Measurements from ENCODE around the gene KIZ.
"Not testable (repeated sequence)": the region's sequence is repeated elsewhere in the genome, so short reads cannot be mapped to it uniquely, and the experiment has no call there.

Gene KIZ

GRCh38 chr20:21139881-21140566, 14.1 kb downstream of the KIZ start:
- DNase-seq (ENCODE audit: low read depth in 2 of 2): no peak

- no peak for DNase-seq (ENCODE audit: low read depth in 2 of 2)
These were observed 15.9 kb downstream of the KIZ start for GRCh38 chr20:21141825-21142224.

DNA sequence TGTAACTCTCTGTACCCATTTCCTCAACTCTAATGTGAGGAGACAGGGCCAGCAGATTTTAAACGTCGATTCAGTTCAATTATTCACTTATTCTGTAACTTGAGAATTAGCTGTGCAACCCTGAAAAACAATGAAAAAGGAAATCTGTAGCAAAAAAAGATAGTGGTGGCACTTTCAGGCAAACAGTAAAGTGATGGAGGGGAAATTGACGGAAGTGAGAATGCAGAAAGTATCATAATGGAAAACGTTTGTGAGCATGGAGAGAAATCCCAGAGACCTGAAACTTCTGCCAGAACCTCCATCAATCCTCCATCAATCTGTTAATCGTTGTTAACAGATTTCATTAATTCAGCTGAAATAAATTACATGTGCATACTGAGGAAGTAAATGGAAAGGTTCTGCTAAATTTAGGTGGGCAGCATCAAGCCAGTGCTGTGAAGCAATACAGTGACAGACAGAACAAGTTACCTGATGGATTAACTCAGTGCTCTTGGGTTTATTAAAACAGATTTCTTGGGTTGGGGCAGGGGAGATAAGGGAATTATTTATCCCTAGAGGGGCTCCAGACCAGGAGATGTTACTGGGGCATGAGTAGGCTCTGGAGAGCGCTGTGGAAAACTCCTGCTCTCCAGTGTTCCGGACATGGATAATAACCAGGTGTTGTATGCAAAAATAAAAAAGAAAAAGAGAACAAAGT, 17.5 kb downstream of the KIZ start:
- no peak for DNase-seq (ENCODE audit: low read depth in 2 of 2)

GRCh38 chr20:21145424-21145823, 19.5 kb downstream of the KIZ start:
- DNase-seq (ENCODE audit: low read depth in 2 of 2): no peak

DNA sequence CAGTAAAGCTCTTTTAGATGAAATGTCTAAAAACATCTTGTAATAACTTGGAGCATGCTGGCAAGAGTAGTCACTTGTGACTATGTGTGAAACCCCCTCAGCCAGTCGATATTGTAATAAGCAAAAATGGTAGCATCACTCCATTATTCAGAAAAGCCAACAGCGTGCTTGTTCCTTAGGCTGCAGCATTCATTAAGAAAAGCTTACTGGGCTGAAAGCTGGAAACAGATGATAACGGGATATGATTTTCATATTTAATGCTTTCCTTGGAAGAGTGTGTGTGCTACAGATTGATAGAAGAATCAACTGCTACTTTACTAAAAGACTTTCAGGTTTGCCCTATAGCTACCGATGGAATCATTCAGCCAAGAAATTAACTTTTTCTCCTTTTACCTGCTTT, 20.3 kb downstream of the KIZ start:
- no peak for DNase-seq (ENCODE audit: low read depth in 2 of 2)

DNA sequence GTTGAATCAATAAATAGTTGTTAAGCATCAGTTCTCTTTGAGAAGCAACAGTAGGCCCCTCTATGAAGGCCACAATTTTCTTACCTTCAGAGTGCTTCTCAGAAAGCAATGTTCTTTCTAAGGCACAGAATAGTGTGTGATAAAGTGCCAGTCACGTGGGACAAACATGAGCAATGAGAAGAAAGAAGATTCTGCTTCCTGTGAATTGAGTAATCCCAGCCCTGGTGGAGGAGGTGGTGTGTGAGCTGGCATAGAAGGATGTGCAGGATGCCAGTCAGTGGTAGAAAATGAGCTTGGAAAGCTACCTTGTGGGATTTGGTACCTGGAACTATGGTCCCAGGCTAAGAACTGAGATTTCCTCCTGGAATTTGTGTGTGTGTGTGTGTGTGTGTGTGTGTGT, 21.7 kb downstream of the KIZ start:
- DNase-seq (ENCODE audit: low read depth in 2 of 2): no peak

- no peak for DNase-seq (ENCODE audit: low read depth in 2 of 2)
These were observed 23.5 kb downstream of the KIZ start for GRCh38 chr20:21149344-21149743.

GRCh38 chr20:21151791-21152190, 25.9 kb downstream of the KIZ start:
- no peak for DNase-seq (ENCODE audit: low read depth in 2 of 2)

- DNase-seq (ENCODE audit: low read depth in 2 of 2): no peak
These were observed 28.8 kb downstream of the KIZ start for GRCh38 chr20:21154692-21155091.

GRCh38 chr20:21155268-21155667, 29.4 kb downstream of the KIZ start:
- DNase-seq (ENCODE audit: low read depth in 2 of 2): no peak

GRCh38 chr20:21156266-21156665, 30.4 kb downstream of the KIZ start:
- no peak for DNase-seq (ENCODE audit: low read depth in 2 of 2)

- DNase-seq (ENCODE audit: low read depth in 2 of 2): no peak
These were observed 31.1 kb downstream of the KIZ start for GRCh38 chr20:21157006-21157405.

- DNase-seq (ENCODE audit: low read depth in 2 of 2): no peak
These were observed 33.9 kb downstream of the KIZ start for GRCh38 chr20:21159658-21160380.

DNA sequence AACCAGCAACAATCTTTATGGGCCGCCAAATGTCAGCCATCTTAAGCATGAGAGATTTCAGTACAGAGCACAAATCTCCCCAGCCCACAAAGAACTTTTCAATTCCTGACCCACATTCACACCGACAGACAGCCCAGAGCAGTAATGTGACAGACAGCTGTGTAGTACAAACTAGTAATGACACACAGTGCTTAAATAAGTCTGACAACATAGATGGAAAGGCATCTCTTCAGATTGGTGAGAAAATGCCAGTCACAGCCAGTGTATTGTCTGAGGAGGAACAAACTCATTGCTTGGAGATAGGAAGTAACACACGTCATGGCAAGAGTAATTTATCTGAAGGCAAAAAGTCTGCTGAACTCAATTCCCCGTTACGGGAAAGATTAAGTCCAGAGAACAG, 36.0 kb downstream of the KIZ start:
- DNase-seq (ENCODE audit: low read depth in 2 of 2): no peak

DNA sequence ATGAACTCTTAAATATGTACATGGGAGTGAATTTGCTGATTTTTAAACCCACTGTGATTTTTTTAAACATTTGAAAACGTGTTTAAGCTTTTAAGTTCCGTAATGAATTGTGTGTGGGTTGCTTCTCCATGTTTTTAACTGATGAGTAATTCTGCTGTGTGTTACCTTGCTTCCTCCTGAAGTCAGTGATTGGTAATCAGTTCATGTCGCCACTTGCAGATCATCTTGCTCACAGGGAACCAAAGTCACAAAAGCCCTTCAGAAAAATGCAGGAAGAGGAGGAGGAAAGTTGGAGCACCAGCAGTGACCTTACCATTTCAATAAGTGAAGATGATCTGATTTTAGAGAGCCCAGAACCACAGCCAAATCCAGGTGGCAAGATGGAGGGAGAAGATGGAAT, 36.7 kb downstream of the KIZ start:
- DNase-seq (ENCODE audit: low read depth in 2 of 2): no peak

- no peak for DNase-seq (ENCODE audit: low read depth in 2 of 2)
These were observed 40.9 kb downstream of the KIZ start for GRCh38 chr20:21166801-21167200.

DNA sequence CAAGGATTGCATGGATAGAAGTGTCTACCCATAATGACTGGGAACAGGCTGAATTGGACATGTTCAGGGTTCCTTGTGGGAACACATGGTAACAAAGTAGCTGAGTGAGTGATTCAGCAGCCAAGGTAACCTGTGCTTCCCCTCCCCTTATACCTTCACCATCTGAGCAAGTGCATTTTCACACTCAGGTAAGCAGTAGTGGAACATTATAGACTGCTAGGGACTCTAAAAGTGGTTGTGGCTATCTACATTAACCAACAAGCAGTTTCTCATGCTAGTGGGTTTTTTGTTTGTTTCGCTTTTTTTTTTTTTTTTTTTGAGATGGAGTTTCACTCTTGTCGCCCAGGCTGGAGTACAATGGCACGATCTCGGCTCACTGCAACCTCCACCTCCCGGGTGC, 41.4 kb downstream of the KIZ start:
- DNase-seq (ENCODE audit: low read depth in 2 of 2): no peak

GRCh38 chr20:21168061-21168460, 42.2 kb downstream of the KIZ start:
- DNase-seq (ENCODE audit: low read depth in 2 of 2): not testable (repeated sequence)

DNA sequence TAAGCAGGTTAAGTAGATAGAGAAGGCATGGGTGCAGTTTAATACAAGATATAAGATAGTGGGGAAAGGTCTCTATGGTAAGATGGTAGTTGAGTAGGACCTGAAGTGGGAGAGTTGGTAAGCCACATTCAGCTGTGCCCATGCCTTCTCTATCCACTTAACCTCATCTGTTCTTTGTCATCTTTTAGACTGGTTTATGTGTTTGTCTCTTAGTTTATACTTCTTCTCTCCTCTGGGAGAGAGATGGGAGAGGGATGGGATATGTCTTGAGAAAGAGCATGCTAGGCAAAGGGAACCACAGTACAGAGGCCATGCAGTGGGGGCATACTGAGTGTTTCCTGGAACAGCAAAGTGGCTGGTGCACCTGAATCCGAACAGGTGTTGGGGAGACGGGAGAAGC, 46.7 kb downstream of the KIZ start:
- no peak for DNase-seq (ENCODE audit: low read depth in 2 of 2)

DNA sequence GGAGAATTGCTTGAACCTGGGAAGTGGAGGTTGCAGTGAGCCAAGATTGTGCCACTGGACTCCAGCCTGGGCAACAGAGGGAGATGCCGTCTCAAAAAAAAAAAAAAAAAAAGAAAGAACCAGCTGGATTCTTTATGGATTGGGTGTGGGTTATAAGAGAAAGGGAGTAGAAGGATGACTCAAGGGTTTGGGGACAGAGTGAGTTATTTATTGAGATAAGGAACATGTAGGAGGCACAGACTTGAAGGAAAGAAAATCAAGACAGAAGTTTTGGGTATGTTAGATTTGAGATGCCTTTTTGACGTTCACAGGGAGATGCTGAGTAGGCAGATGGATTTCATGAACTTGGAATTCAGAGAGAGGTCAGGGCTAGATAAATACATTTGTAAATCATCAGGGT, 47.6 kb downstream of the KIZ start:
- DNase-seq (ENCODE audit: low read depth in 2 of 2): no peak

GRCh38 chr20:21174516-21175239, 48.8 kb downstream of the KIZ start:
- DNase-seq (ENCODE audit: low read depth in 2 of 2): no peak

DNA sequence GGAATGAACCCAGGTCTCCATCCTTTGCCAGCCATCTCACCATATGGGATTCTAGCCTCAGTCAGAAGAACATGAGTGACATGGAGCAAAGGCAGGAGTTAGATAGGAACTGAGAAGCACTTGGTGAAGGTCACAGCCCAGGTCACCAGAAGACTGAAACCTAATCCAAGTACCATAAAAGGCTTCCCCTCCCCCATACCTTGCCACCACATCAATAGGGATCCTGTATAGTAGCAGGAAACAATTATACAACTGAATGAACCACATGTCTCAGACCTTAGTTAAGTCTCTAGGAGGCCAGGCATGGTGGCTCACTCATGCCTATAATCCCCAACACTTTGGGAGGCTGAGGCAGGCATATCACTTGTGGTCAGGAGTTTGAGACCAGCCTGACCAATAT, 49.6 kb downstream of the KIZ start:
- DNase-seq (ENCODE audit: low read depth in 2 of 2): no peak

All from stimulated activated CD4-positive, alpha-beta T cell treated with anti-CD3 and anti-CD28 coated beads, Interleukin-15, amount 100 ng/mL, for 48 hours (primary cell).